A673 (cell line): Measurements from ENCODE around the gene FBN1.

Experiments used
- CTCF ChIP-seq: fragments of 300-800, 200-600 bp; sonication (generic); conservative IDR thresholded peaks from 2 replicates; pipeline ENCODE4 v1.5.1; 2017; ENCODE audit warnings: low read depth, mild to moderate bottlenecking, antibody characterized with exemption, low read length, moderate library complexity, mixed read lengths
- EZH2 ChIP-seq: fragments of 200-600 bp; sonication (generic); IDR thresholded peaks from 2 replicates; pipeline ENCODE4 v1.6.1; 2017; ENCODE audit warnings: borderline replicate concordance, low read depth, mild to moderate bottlenecking, mixed read lengths, antibody characterized with exemption, low read length; ENCODE audit not compliant: poor library complexity, severe bottlenecking

- no peak for TF ChIP-seq CTCF
- TF ChIP-seq EZH2: no peak
These were observed 284.7 kb downstream of the FBN1 start for GRCh38 chr15:48360841-48361240.
